ENCODE results near the gene ABLIM2. TPM values are rescaled to one million over a fixed set of nuclear protein-coding genes. Genes with fewer than 3 reads are reported as not detected.

ABLIM2 gene
- total and polyA plus RNA-seq, 2 of the 13 experiments (the other 11 are each of a cell fraction or from before 2014, with no cell fraction given): 0.20 to 0.37 TPM

GRCh38 chr4:8164194-8164565, 5.6 kb upstream of the ABLIM2 start:
- TF ChIP-seq LCORL (IDR thresholded peaks at IDR 0.05): no peak
- TF ChIP-seq LCORL (CRISPR knock-in tag; IDR thresholded peaks at IDR 0.05): no peak
- no peak for TF ChIP-seq ZNF331 (CRISPR knock-in tag; IDR thresholded peaks at IDR 0.05)
- TF ChIP-seq ZNF710 (CRISPR knock-in tag; IDR thresholded peaks at IDR 0.05; ENCODE audit: borderline replicate concordance): no peak
- no peak for TF ChIP-seq ZMYM2 (CRISPR knock-in tag; IDR thresholded peaks at IDR 0.05)
- FAIRE-seq (no peak), ATAC-seq (no peak), DNase-seq (ENCODE audit: low spot score) (no peak)
- Histone ChIP-seq H3K79me2 (ENCODE audit: insufficient read depth, low read length) (no peaks in the 10 kb centered on the region), H3K9me3 (ENCODE audit: low read length) (peaks cover 5% of the 10 kb centered on the region; the same call in 1 of the 2 replicates), H2AFZ (ENCODE audit: low read length) (no peak overlapping the region), H3K4me2 (ENCODE audit: low read depth, low read length) (no peak overlapping the region), H3K4me3 (replicated peaks in 1 of 3; ENCODE audit: insufficient read depth in 1 of 3, low read depth in 2 of 3, low read length in 3 of 3) (no peak overlapping the region), H4K20me1 (ENCODE audit: insufficient read depth, low read length) (no peaks in the 10 kb centered on the region), H3K27ac (ENCODE audit: extremely low read length, insufficient read depth, low read length) (no peak overlapping the region), H3K36me3 (replicated peaks in 1 of 2; ENCODE audit: control insufficient read depth in 1 of 2, insufficient read depth in 2 of 2, low read length in 2 of 2) (no peaks in the 10 kb centered on the region), H3K4me1 (ENCODE audit: insufficient read depth, low read length) (peaks cover 7% of the 10 kb centered on the region; the same call in 1 of the 2 replicates), H3K9ac (ENCODE audit: insufficient read depth, low read depth, low read length) (no peak overlapping the region), H3K27me3 (ENCODE audit: control insufficient read depth in 1 of 2, insufficient read depth in 2 of 2, low read length in 2 of 2) (peaks cover 10 to 50% of the 10 kb centered on the region in 2 experiments)
- POLR2A ChIA-PET: no interaction called here
- intact Hi-C loops (cut with micrococcal nuclease; ENCODE audit: unreplicated experiment) (no loop called here), in situ Hi-C loops (cut with HindIII; ENCODE audit: extremely low pct_ligation_motif_present, low pct_unique_long_range_greater_than_20kb) (loop anchor here (10.0 kb wide), 1 partner anchor 241 kb away; no protein-coding TSS in a partner anchor)
- 36% methylated on average over 7 of the region's 9 CpGs for WGBS (ENCODE audit: low lambda C conversion rate)
- no TSS peak for BruUV-seq (replicated peaks)
- CTCF ChIA-PET (ENCODE audit: low intra/inter-chr PET ratio, low total read pairs): no interaction called here

GRCh38 chr4:8163436-8164193, 5.0 kb upstream of the ABLIM2 start:
- no peak overlapping the region for H2AFZ ChIP-seq (ENCODE audit: low read length)
- intact Hi-C loops (cut with micrococcal nuclease; ENCODE audit: unreplicated experiment) (no loop called here), in situ Hi-C loops (cut with HindIII; ENCODE audit: extremely low pct_ligation_motif_present, low pct_unique_long_range_greater_than_20kb) (loop anchor here (10.0 kb wide), 1 partner anchor 241 kb away; no protein-coding TSS in a partner anchor)
- no peak for FAIRE-seq
- no peak for ATAC-seq
- no peaks in the 10 kb centered on the region for H4K20me1 ChIP-seq (ENCODE audit: insufficient read depth, low read length)
- ChIA-PET CTCF (ENCODE audit: low intra/inter-chr PET ratio, low total read pairs) (no interaction called here), POLR2A (no interaction called here)
- peaks cover 5% of the 10 kb centered on the region; the same call in 1 of the 2 replicates for H3K9me3 ChIP-seq (ENCODE audit: low read length)
- no peak for DNase-seq (ENCODE audit: low spot score)
- peaks cover 7% of the 10 kb centered on the region; the same call in 1 of the 2 replicates for H3K4me1 ChIP-seq (ENCODE audit: insufficient read depth, low read length)
- no peak overlapping the region for H3K4me3 ChIP-seq (replicated peaks in 1 of 3; ENCODE audit: insufficient read depth in 1 of 3, low read depth in 2 of 3, low read length in 3 of 3)
- WGBS (ENCODE audit: low lambda C conversion rate): 34% methylated on average over 9 of the region's 19 CpGs
- no peak overlapping the region for H3K9ac ChIP-seq (ENCODE audit: insufficient read depth, low read depth, low read length)
- peaks cover 10 to 50% of the 10 kb centered on the region in 2 experiments for H3K27me3 ChIP-seq (ENCODE audit: control insufficient read depth in 1 of 2, insufficient read depth in 2 of 2, low read length in 2 of 2)
- no TSS peak for BruUV-seq (replicated peaks)
- H3K36me3 ChIP-seq (replicated peaks in 1 of 2; ENCODE audit: control insufficient read depth in 1 of 2, insufficient read depth in 2 of 2, low read length in 2 of 2): no peaks in the 10 kb centered on the region
- H3K27ac ChIP-seq (ENCODE audit: extremely low read length, insufficient read depth, low read length): no peak overlapping the region
- no peak overlapping the region for H3K4me2 ChIP-seq (ENCODE audit: low read depth, low read length)
- H3K79me2 ChIP-seq (ENCODE audit: insufficient read depth, low read length): no peaks in the 10 kb centered on the region
- TF ChIP-seq HDAC1 (CRISPR knock-in tag; IDR thresholded peaks at IDR 0.05) (no peak), YEATS4 (CRISPR knock-in tag; IDR thresholded peaks at IDR 0.05; ENCODE audit: borderline replicate concordance) (no peak), IKZF4 (CRISPR knock-in tag; IDR thresholded peaks at IDR 0.05; ENCODE audit: borderline replicate concordance, low read depth, not compliant biosample characterization) (no peak), BRD4 (CRISPR knock-in tag; IDR thresholded peaks at IDR 0.05) (no peak), ADNP (CRISPR knock-in tag; IDR thresholded peaks at IDR 0.05) (no peak)

Measured in HepG2 (cell line).